CD4-positive, alpha-beta memory T cell (primary cell): ENCODE measurements around the gene PELI3. TPM values are rescaled to one million over a fixed set of nuclear protein-coding genes. Genes with fewer than 3 reads are reported as not detected.

ENCODE experiments used
- CTCF ChIA-PET: fragments of 350-600 bp; sonication (Branson Sonifier 250); formaldehyde crosslinking; loops from one replicate; lab custom pipeline; 2021; ENCODE audit warnings: inconsistent platforms; ENCODE audit not compliant: partially characterized antibody; lab: Charles Lee
- POLR2A ChIA-PET: fragments of 350-600 bp; sonication (Branson Sonifier 250); formaldehyde crosslinking; loops from one replicate; lab custom pipeline; 2021; ENCODE audit not compliant: partially characterized antibody; lab: Charles Lee
- DNase-seq, 5 donors: peaks; one replicate each; pipeline versions ENCODE4 v3.0.0 to v3.0.0-alpha.2; 2020 to 2022; ENCODE audit warnings: mixed read lengths in 1 of 5
- H3K27ac ChIP-seq: one replicate; pipeline ENCODE4 v1.7.0; 2013; ENCODE audit warnings: low read depth, low read length
- H3K27me3 ChIP-seq: 2 replicates; pipeline ENCODE4 v1.7.0; 2013; ENCODE audit warnings: mild to moderate bottlenecking, low read length, moderate library complexity; ENCODE audit not compliant: insufficient read depth
- H3K36me3 ChIP-seq: 2 replicates; pipeline ENCODE4 v1.7.0; 2013; ENCODE audit warnings: mild to moderate bottlenecking, low read length, moderate library complexity; ENCODE audit not compliant: insufficient read depth
- H3K4me1 ChIP-seq: 2 replicates; pipeline ENCODE4 v1.7.0; 2013; ENCODE audit warnings: mild to moderate bottlenecking, low read length, moderate library complexity; ENCODE audit not compliant: insufficient read depth
- H3K4me3 ChIP-seq, 2 donors: one replicate each; pipeline ENCODE4 v1.7.0; 2013; ENCODE audit warnings: low read length in 2 of 2, mild to moderate bottlenecking in 1 of 2
- H3K9me3 ChIP-seq, 2 donors: one replicate each; pipeline ENCODE4 v1.7.0; 2013; ENCODE audit warnings: low read length in 2 of 2, control low read depth in 1 of 2; ENCODE audit not compliant: control insufficient read depth in 1 of 2
- H3K27ac Mint-ChIP-seq, 7 donors: one replicate each; pipeline ENCODE4 v1.8.0; 2020 to 2021; ENCODE audit warnings: mixed read lengths in 7 of 7, mild to moderate bottlenecking in 6 of 7, inconsistent platforms in 3 of 7, moderate library complexity in 3 of 7
- H3K27me3 Mint-ChIP-seq, 2 donors: one replicate each; pipeline ENCODE4 v1.8.0; 2020 to 2021; ENCODE audit warnings: mixed read lengths in 2 of 2
- H3K36me3 Mint-ChIP-seq, 2 donors: one replicate each; pipeline ENCODE4 v1.8.0; 2020 to 2021; ENCODE audit warnings: mixed read lengths in 2 of 2, inconsistent platforms in 1 of 2, mild to moderate bottlenecking in 1 of 2
- H3K4me1 Mint-ChIP-seq, 4 donors: one replicate each; pipeline ENCODE4 v1.8.0; 2020 to 2021; ENCODE audit warnings: mixed read lengths in 4 of 4, mild to moderate bottlenecking in 1 of 4
- H3K4me3 Mint-ChIP-seq, 8 donors: one replicate each; pipeline ENCODE4 v1.8.0; 2020 to 2021; ENCODE audit warnings: mixed read lengths in 8 of 8, mild to moderate bottlenecking in 7 of 8, moderate library complexity in 6 of 8, inconsistent platforms in 3 of 8
- H3K9me3 Mint-ChIP-seq, 8 donors: one replicate each; pipeline ENCODE4 v1.8.0; 2020 to 2021; ENCODE audit warnings: mixed read lengths in 8 of 8, mild to moderate bottlenecking in 5 of 8, inconsistent platforms in 3 of 8, moderate library complexity in 1 of 8
- intact Hi-C: fragments of 100-400 bp; cut with micrococcal nuclease; formaldehyde crosslinking; loops from one replicate; pipeline ENCODE4 v1.15.1; 2023
- polyA plus RNA-seq, 2 donors: library from polyadenylated mRNA; unstranded; fragments of 300-500 nt; fragmentation: Illumina TruSeq; gene quantifications; one replicate each; pipeline ENCODE4 v1.2.3, GENCODE V29; 2021
- total RNA-seq, 2 experiments: library from RNA; stranded (reverse); gene quantifications; one replicate each; pipeline ENCODE4 v1.2.3, GENCODE V29; 2021

Gene PELI3
- 10 to 100 TPM; 25.3 to 25.9 TPM for total RNA-seq
- 1 to 10 TPM; 4.0 to 6.8 TPM for polyA plus RNA-seq

- H3K9me3 Mint-ChIP-seq = peaks cover 0 to 3% (median under 1%) of the 10 kb centered on the region in 8 donors
- H3K4me3 Mint-ChIP-seq = peak within 1 kb of the TSS; percentile 89 to 94 (median 90)
- POLR2A ChIA-PET = interaction anchor here (0.6 to 5.7 kb wide), 18 partner anchors 10 to 414 kb away, joined by 3 to 72 read pairs (median 4); partner anchors contain the start of genes ACTN3, BBS1, DPP3 and MRPL11
- CTCF ChIA-PET = interaction anchor here (0.5 to 1.6 kb wide), 5 partner anchors 12 to 702 kb away, joined by 3 to 5 read pairs (median 4); partner anchors contain the start of genes DPP3 and MRPL11
- peak within 1 kb of the TSS; percentile 91 to 97 (median 95) for H3K27ac Mint-ChIP-seq
- Histone ChIP-seq H3K27me3 (no peaks in the 10 kb centered on the region), H3K4me1 (peaks cover 20% of the 10 kb centered on the region), H3K36me3 (no peaks in the 10 kb centered on the region), H3K4me3 (peak within 1 kb of the TSS; percentile 58 to 65), H3K27ac (peak within 1 kb of the TSS; percentile 81), H3K9me3 (no peaks in the 10 kb centered on the region)
- H3K4me1 Mint-ChIP-seq = peaks cover 13 to 33% (median 21%) of the 10 kb centered on the region in 4 donors
- DNase-seq = peak; percentile 91 to 95 (median 92)
- H3K36me3 Mint-ChIP-seq = peaks cover 3 to 5% of the 10 kb centered on the region in 2 donors
- intact Hi-C loops = loop anchor here (1.0 to 5.0 kb wide), 3 partner anchors 14 to 151 kb away; partner anchors contain the start of genes DPP3 and RBM14
- no peaks in the 10 kb centered on the region for H3K27me3 Mint-ChIP-seq
These were observed at the start of gene PELI3 for GRCh38 chr11:66466225-66467033. TSS of gene PELI3 (plus strand) at chr11:66466905. CDS start at chr11:66468129, 1,224 bp downstream.

GRCh38 chr11:66417000-66417399 lies 49.7 kb upstream of the PELI3 start:
- intact Hi-C loops = no loop called here
- Mint-ChIP-seq H3K36me3 (no peaks in the 10 kb centered on the region), H3K4me1 (peaks cover 6 to 23% (median 11%) of the 10 kb centered on the region in 4 donors), H3K27me3 (peaks cover 30 to 52% of the 10 kb centered on the region in 2 donors), H3K27ac (peak overlapping the region in 1 of 7 donors; percentile 50), H3K9me3 (peaks cover 0 to 11% (median 7%) of the 10 kb centered on the region in 8 donors), H3K4me3 (no peak overlapping the region)
- no peak for DNase-seq
- H3K36me3 ChIP-seq = no peaks in the 10 kb centered on the region
- no peaks in the 10 kb centered on the region for H3K4me1 ChIP-seq
- POLR2A ChIA-PET = no interaction called here
- H3K27me3 ChIP-seq = peaks cover 28% of the 10 kb centered on the region
- H3K9me3 ChIP-seq = no peaks in the 10 kb centered on the region
- H3K4me3 ChIP-seq = no peak overlapping the region
- H3K27ac ChIP-seq = no peak overlapping the region
- CTCF ChIA-PET = interaction anchor here (1.6 to 2.0 kb wide), 3 partner anchors 8 to 30 kb away, joined by 6 to 7 read pairs (median 6); partner anchors contain the start of gene MRPL11

GRCh38 chr11:66418168-66418985 lies 48.3 kb upstream of the PELI3 start:
- peaks cover 30 to 46% of the 10 kb centered on the region in 2 donors for H3K27me3 Mint-ChIP-seq
- H3K27me3 ChIP-seq = peaks cover 28% of the 10 kb centered on the region

GRCh38 chr11:66418986-66419308 lies 47.8 kb upstream of the PELI3 start:
- Histone ChIP-seq H3K4me3 (no peak overlapping the region), H3K27me3 (peaks cover 28% of the 10 kb centered on the region), H3K36me3 (no peaks in the 10 kb centered on the region), H3K9me3 (no peaks in the 10 kb centered on the region), H3K27ac (no peak overlapping the region), H3K4me1 (no peaks in the 10 kb centered on the region)
- H3K4me3 Mint-ChIP-seq = no peak overlapping the region
- peaks cover 6 to 23% (median 11%) of the 10 kb centered on the region in 4 donors for H3K4me1 Mint-ChIP-seq
- H3K27ac Mint-ChIP-seq = peak overlapping the region in 3 of 7 donors; percentile 29 to 58 (median 54)
- peaks cover 0 to 15% (median 7%) of the 10 kb centered on the region in 8 donors for H3K9me3 Mint-ChIP-seq
- CTCF ChIA-PET = interaction anchor here (1.1 to 1.3 kb wide), 2 partner anchors 10 to 12 kb away, joined by 3 to 5 read pairs; no protein-coding TSS in a partner anchor
- H3K27me3 Mint-ChIP-seq = peaks cover 30 to 46% of the 10 kb centered on the region in 2 donors
- no peaks in the 10 kb centered on the region for H3K36me3 Mint-ChIP-seq
- POLR2A ChIA-PET = interaction anchor here (1.4 kb wide), 1 partner anchor 48 kb away, joined by 3 read pairs; the partner anchor contains the start of gene PELI3
- no peak for DNase-seq
- intact Hi-C loops = no loop called here

More at GRCh38 chr11:66418168-66418985, 48.3 kb upstream of the PELI3 start:
- intact Hi-C loops = no loop called here
- peaks cover 6 to 23% (median 11%) of the 10 kb centered on the region in 4 donors for H3K4me1 Mint-ChIP-seq
- H3K4me1 ChIP-seq = no peaks in the 10 kb centered on the region
- H3K27ac ChIP-seq = no peak overlapping the region
- H3K4me3 ChIP-seq = no peak overlapping the region
- CTCF ChIA-PET = interaction anchor here (1.1 to 2.0 kb wide), 4 partner anchors 9 to 32 kb away, joined by 3 to 6 read pairs (median 6); no protein-coding TSS in a partner anchor
- no peaks in the 10 kb centered on the region for H3K9me3 ChIP-seq
- POLR2A ChIA-PET = interaction anchor here (1.4 kb wide), 1 partner anchor 48 kb away, joined by 3 read pairs; the partner anchor contains the start of gene PELI3
- peak; percentile 31 to 52 (median 35) for DNase-seq
- H3K36me3 ChIP-seq = no peaks in the 10 kb centered on the region
- no peaks in the 10 kb centered on the region for H3K36me3 Mint-ChIP-seq
- peak overlapping the region in 4 of 7 donors; percentile 29 to 65 (median 53) for H3K27ac Mint-ChIP-seq
- H3K4me3 Mint-ChIP-seq = peak overlapping the region in 1 of 8 donors; percentile 6
- peaks cover 0 to 15% (median 7%) of the 10 kb centered on the region in 8 donors for H3K9me3 Mint-ChIP-seq

DNA sequence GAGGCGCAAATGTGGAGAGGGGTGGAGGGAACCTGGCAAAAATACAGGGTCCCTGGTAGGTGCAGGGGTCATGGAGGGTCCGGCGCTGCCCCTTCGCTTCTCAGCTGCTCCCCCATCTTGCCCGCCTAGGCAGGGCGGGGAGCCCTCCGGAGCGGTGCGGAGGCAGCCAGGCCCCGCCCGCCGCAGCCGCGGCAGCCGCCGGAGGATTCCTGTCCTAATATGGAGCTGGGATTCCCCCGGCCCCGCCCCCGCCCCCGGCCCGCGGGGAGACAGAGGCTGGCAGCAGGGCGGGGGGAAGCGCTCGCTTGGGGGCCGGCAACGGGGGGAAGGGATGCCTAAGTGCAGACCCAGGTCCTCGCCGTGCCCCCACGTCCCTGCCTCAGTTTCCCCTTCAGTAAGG lies 46.9 kb upstream of the PELI3 start:
- H3K27ac ChIP-seq = no peak overlapping the region
- no peaks in the 10 kb centered on the region for H3K4me1 ChIP-seq
- Mint-ChIP-seq H3K9me3 (peaks cover 0 to 15% (median 7%) of the 10 kb centered on the region in 8 donors), H3K4me3 (no peak overlapping the region), H3K27ac (no peak overlapping the region), H3K4me1 (peaks cover 6 to 23% (median 11%) of the 10 kb centered on the region in 4 donors), H3K27me3 (peaks cover 30 to 38% of the 10 kb centered on the region in 2 donors), H3K36me3 (no peaks in the 10 kb centered on the region)
- intact Hi-C loops = loop anchor here (5.0 kb wide), 1 partner anchor 257 kb away; the partner anchor contains the start of gene RBM4B
- no peaks in the 10 kb centered on the region for H3K9me3 ChIP-seq
- H3K27me3 ChIP-seq = peaks cover 28% of the 10 kb centered on the region
- DNase-seq = no peak
- H3K36me3 ChIP-seq = no peaks in the 10 kb centered on the region
- ChIA-PET POLR2A (interaction anchor here (1.4 to 1.6 kb wide), 2 partner anchors 11 to 47 kb away, joined by 3 to 4 read pairs; partner anchors contain the start of gene PELI3), CTCF (no interaction called here)
- no peak overlapping the region for H3K4me3 ChIP-seq

DNA sequence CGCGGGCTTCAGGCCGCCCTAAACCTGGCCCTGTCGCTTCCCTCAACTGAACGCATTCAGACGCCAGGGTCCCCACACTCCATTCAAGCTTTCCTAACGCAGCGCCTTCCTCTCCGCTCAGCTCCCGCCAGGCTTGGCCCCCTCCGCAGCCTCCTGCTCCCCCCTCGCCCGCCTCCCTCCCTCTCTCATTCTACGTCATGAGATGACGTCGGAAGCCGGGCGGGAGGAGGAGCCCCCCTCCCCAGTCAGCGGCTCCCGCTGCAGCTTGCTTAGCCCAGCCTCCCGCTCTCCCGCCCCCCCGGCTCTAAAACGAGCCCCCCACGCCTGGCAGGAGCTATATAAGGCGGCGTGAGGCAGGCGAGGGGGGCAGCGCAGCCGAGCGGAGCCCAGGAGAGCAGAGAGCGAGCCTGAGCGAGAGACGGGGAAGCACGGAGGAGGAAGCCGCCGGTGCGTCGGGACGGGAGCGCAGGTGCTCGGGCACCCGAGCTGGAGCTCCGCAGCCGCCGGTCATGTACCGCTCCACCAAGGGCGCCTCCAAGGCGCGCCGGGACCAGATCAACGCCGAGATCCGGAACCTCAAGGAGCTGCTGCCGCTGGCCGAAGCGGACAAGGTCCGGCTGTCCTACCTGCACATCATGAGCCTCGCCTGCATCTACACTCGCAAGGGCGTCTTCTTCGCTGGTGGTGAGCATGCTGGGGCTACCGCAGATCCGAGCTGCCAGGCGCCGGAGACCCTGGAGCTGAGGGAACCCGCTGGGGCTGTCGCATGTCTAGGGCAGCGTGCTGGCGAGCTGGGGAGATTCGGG lies 45.8 kb upstream of the PELI3 start, which contains the start of gene NPAS4:
TSS of gene NPAS4 (plus strand) at position 365 of the 806 bp plus-strand sequence. CDS start at position 510, 145 bp downstream.
- POLR2A ChIA-PET = interaction anchor here (1.0 to 1.7 kb wide), 11 partner anchors 12 to 258 kb away, joined by 3 to 17 read pairs (median 5); partner anchors contain the start of genes DPP3, MRPL11, PELI3 and RBM14
- H3K27ac Mint-ChIP-seq = peak within 1 kb of the TSS in 4 of 7 donors; percentile 79 to 91 (median 88)
- CTCF ChIA-PET = interaction anchor here (0.9 to 1.4 kb wide), 5 partner anchors 9 to 32 kb away, joined by 3 to 10 read pairs (median 5); partner anchors contain the start of gene MRPL11

More for the DNA sequence above, 45.8 kb upstream of the PELI3 start, which contains the start of gene NPAS4:
- H3K4me1 ChIP-seq = no peaks in the 10 kb centered on the region
- H3K27me3 Mint-ChIP-seq = peaks cover 29 to 31% of the 10 kb centered on the region in 2 donors
- no peaks in the 10 kb centered on the region for H3K36me3 Mint-ChIP-seq
- peak within 1 kb of the TSS in 4 of 8 donors; percentile 30 to 64 (median 35) for H3K4me3 Mint-ChIP-seq
- H3K27me3 ChIP-seq = peaks cover 28% of the 10 kb centered on the region
- H3K9me3 Mint-ChIP-seq = peaks cover 0 to 15% (median 7%) of the 10 kb centered on the region in 8 donors
- H3K9me3 ChIP-seq = no peaks in the 10 kb centered on the region
- no peak within 1 kb of the TSS for H3K27ac ChIP-seq
- intact Hi-C loops = loop anchor here (1.0 to 5.0 kb wide), 2 partner anchors 132 to 256 kb away; partner anchors contain the start of genes RBM4B and YIF1A
- H3K4me1 Mint-ChIP-seq = peaks cover 6 to 23% (median 11%) of the 10 kb centered on the region in 4 donors
- no peak for DNase-seq
- no peak within 1 kb of the TSS for H3K4me3 ChIP-seq
- no peaks in the 10 kb centered on the region for H3K36me3 ChIP-seq
